HepG2 (cell line): ENCODE data around the gene ATE1. TPM values are rescaled to one million over a fixed set of nuclear protein-coding genes. Genes with fewer than 3 reads are reported as not detected.

Source experiments
- CBFB ChIP-seq: sonication (generic); formaldehyde crosslinking; IDR thresholded peaks from 2 replicates; pipeline ENCODE4 v1.4.0; 2020; ENCODE audit warnings: missing genetic modification reagents
- CBX2 ChIP-seq, 2 experiments: fragments of 200-600 bp in 1 of 2; sonication (generic); formaldehyde crosslinking in 1 of 2; IDR thresholded peaks; 2 replicates each; pipeline versions ENCODE4 v1.7.0 to v1.8.1; 2018 to 2022; ENCODE audit warnings: low read depth in 2 of 2, low read length in 1 of 2, mild to moderate bottlenecking in 1 of 2, missing genetic modification reagents in 1 of 2
- FOXM1 ChIP-seq: sonication (generic); formaldehyde crosslinking; IDR thresholded peaks from 2 replicates; pipeline ENCODE4 v1.5.0; 2020; ENCODE audit warnings: missing genetic modification reagents
- KLF9 ChIP-seq: IDR thresholded peaks from 2 replicates; pipeline ENCODE4 v1.6.1; 2016; ENCODE audit warnings: low read depth
- MIER3 ChIP-seq: IDR thresholded peaks from 2 replicates; pipeline ENCODE4 v1.6.1; 2016; ENCODE audit warnings: missing compliant biosample characterization, borderline replicate concordance
- NR0B2 ChIP-seq: sonication (generic); formaldehyde crosslinking; IDR thresholded peaks from 2 replicates; pipeline ENCODE4 v1.4.0; 2020; ENCODE audit warnings: mild to moderate bottlenecking, missing genetic modification reagents
- PITX1 ChIP-seq: sonication (generic); formaldehyde crosslinking; IDR thresholded peaks from 2 replicates; pipeline ENCODE4 v1.5.1; 2020; ENCODE audit warnings: mild to moderate bottlenecking, missing genetic modification reagents
- RFX5 ChIP-seq: IDR thresholded peaks from 2 replicates; pipeline ENCODE4 v1.6.1; 2011; ENCODE audit warnings: low read depth, low read length, improper control_type of control experiment
- SRSF1 ChIP-seq: fragments of 200-400 bp; formaldehyde crosslinking; optimal IDR thresholded peaks from 2 replicates; pipeline ENCODE3; 2017; ENCODE audit warnings: mild to moderate bottlenecking, low read depth, low read length, moderate library complexity
- SUZ12 ChIP-seq: fragments of 150-350 bp; IDR thresholded peaks from 2 replicates; pipeline ENCODE4 v1.6.1; 2014; ENCODE audit warnings: low read depth, low read length
- ZNF232 ChIP-seq: sonication (generic); formaldehyde crosslinking; IDR thresholded peaks from 2 replicates; pipeline ENCODE4 v1.4.0; 2020; ENCODE audit warnings: missing genetic modification reagents, borderline replicate concordance
- ZNF431 ChIP-seq: sonication (generic); formaldehyde crosslinking; IDR thresholded peaks from 2 replicates; pipeline ENCODE4 v1.9.0; 2022; ENCODE audit warnings: missing genetic modification reagents, low read depth, mild to moderate bottlenecking, borderline replicate concordance
- ZNF549 ChIP-seq: sonication (generic); formaldehyde crosslinking; IDR thresholded peaks from 2 replicates; pipeline ENCODE4 v1.5.0; 2020; ENCODE audit warnings: missing genetic modification reagents
- ZNF609 ChIP-seq: sonication (generic); formaldehyde crosslinking; IDR thresholded peaks from 2 replicates; pipeline ENCODE4 v1.4.0; 2020; ENCODE audit warnings: mild to moderate bottlenecking, missing genetic modification reagents, borderline replicate concordance
- ZNF674 ChIP-seq: sonication (generic); formaldehyde crosslinking; IDR thresholded peaks from 2 replicates; pipeline ENCODE4 v1.5.0; 2020; ENCODE audit warnings: low read depth, mild to moderate bottlenecking, missing genetic modification reagents
- ZNF687 ChIP-seq: sonication (generic); formaldehyde crosslinking; IDR thresholded peaks from 2 replicates; pipeline ENCODE4 v1.5.1; 2020; ENCODE audit warnings: mild to moderate bottlenecking, missing genetic modification reagents, moderate library complexity
- ZNF776 ChIP-seq: sonication (generic); formaldehyde crosslinking; IDR thresholded peaks from 2 replicates; pipeline ENCODE4 v1.4.0; 2020; ENCODE audit warnings: mild to moderate bottlenecking, missing genetic modification reagents
- ZNF850 ChIP-seq: sonication (generic); formaldehyde crosslinking; conservative IDR thresholded peaks from 2 replicates; pipeline ENCODE4 v1.9.0; 2021; ENCODE audit warnings: mild to moderate bottlenecking, missing genetic modification reagents
- ZSCAN29 ChIP-seq: sonication (generic); formaldehyde crosslinking; conservative IDR thresholded peaks from 2 replicates; pipeline ENCODE4 v1.4.0; 2020; ENCODE audit warnings: mild to moderate bottlenecking, missing genetic modification reagents
- polyA plus RNA-seq, 8 experiments: library from polyadenylated mRNA; depleted of rRNA in 3 of 8; stranded (reverse) in 7 of 8; unstranded in 1 of 8; fragments of >200 nt; fragmentation: Illumina TruSeq in 4 of 8; extraction: Trizol in 4 of 8; gene quantifications; 2 replicates each; pipeline versions ENCODE4 v1.2.1 to v1.2.3, GENCODE V29; 2011 to 2016; ENCODE audit warnings: low read depth in 4 of 8, missing spikeins in 1 of 8, mixed read lengths in 1 of 8; ENCODE audit not compliant: insufficient read depth in 1 of 8
- total RNA-seq, 5 experiments: library from RNA; depleted of rRNA; stranded (reverse); fragments of >200 nt; fragmentation: Illumina TruSeq; extraction: Trizol; gene quantifications; 2 replicates each; pipeline ENCODE4 v1.2.3, GENCODE V29; 2016; ENCODE audit warnings: low read depth in 1 of 5

Gene ATE1
- total and polyA plus RNA-seq, 2 of the 13 experiments (the other 11 are each of a cell fraction or from before 2014, with no cell fraction given) = 17.5 to 42.2 TPM

- TF ChIP-seq ZNF609 (CRISPR knock-in tag) = no peak
- peak; percentile 34; the same call in 1 of the 2 replicates for TF ChIP-seq SUZ12
- TF ChIP-seq PITX1 (CRISPR knock-in tag) = no peak
- no peak for TF ChIP-seq FOXM1 (CRISPR knock-in tag)
- TF ChIP-seq ZNF687 (CRISPR knock-in tag) = peak; percentile 89
- TF ChIP-seq ZNF549 (CRISPR knock-in tag) = no peak
- peak; percentile 87; the same call in 1 of the 2 replicates for TF ChIP-seq ZNF674
- TF ChIP-seq ZNF232 = no peak
- no peak for TF ChIP-seq KLF9 (CRISPR knock-in tag)
- TF ChIP-seq CBFB = no peak
- no peak for TF ChIP-seq CBX2 (IDR thresholded peaks at IDR 0.05; ENCODE audit: low read depth, low read length)
- TF ChIP-seq CBX2 (CRISPR knock-in tag; IDR thresholded peaks at IDR 0.05; ENCODE audit: low read depth) = no peak
- peak; percentile 59; the same call in 1 of the 2 replicates for TF ChIP-seq ZNF776 (CRISPR knock-in tag)
- TF ChIP-seq ZNF850 (CRISPR knock-in tag) = 0 out of 2 replicates have a peak, but pooled peaks have one; percentile 24
- TF ChIP-seq ZNF431 (CRISPR knock-in tag) = peak; percentile 51; the same call in 1 of the 2 replicates
- TF ChIP-seq MIER3 (CRISPR knock-in tag) = no peak
- TF ChIP-seq SRSF1 = peak; percentile 76
- TF ChIP-seq ZSCAN29 (CRISPR knock-in tag) = no peak
- TF ChIP-seq RFX5 = no peak
- TF ChIP-seq NR0B2 (CRISPR knock-in tag) = no peak
Measured at GRCh38 chr10:121927841-121928527, at the start of gene ATE1 (continued).
